Ovary (tissue), 9 donors: ENCODE measurements around the gene UNC45B. TPM values are rescaled to one million over a fixed set of nuclear protein-coding genes. Genes with fewer than 3 reads are reported as not detected.

Experiments used
- DNase-seq, 5 donors: peaks; one replicate each; pipeline ENCODE4 v3.0.0-alpha.2; 2019 to 2020
- H3K27ac ChIP-seq, 2 donors: fragments of 200-600 bp; one replicate each; pipeline versions ENCODE4 v1.5.1 to v1.8.0; 2019 to 2022
- H3K27me3 ChIP-seq: fragments of 200-600 bp; one replicate; pipeline ENCODE4 v1.8.0; 2022
- H3K36me3 ChIP-seq: fragments of 200-600 bp; sonication (generic); one replicate; pipeline ENCODE4 v1.5.1; 2019
- H3K4me1 ChIP-seq: one replicate; pipeline ENCODE4 v1.8.1; 2013; ENCODE audit warnings: mild to moderate bottlenecking, moderate library complexity; ENCODE audit not compliant: insufficient read depth
- H3K4me3 ChIP-seq: fragments of 200-600 bp; sonication (generic); one replicate; pipeline ENCODE4 v1.5.1; 2017
- H3K9me3 ChIP-seq, 2 donors: fragments of 200-600 bp in 1 of 2; sonication (generic) in 1 of 2; one replicate each; pipeline versions ENCODE4 v1.5.1 to v1.8.1; 2013 to 2019; ENCODE audit warnings: mild to moderate bottlenecking in 1 of 2, moderate library complexity in 1 of 2
- CTCF ChIP-seq, 3 donors: fragments of 450-650 bp in 2 of 3; fragments of 200-600 bp in 1 of 3; IDR thresholded peaks; one replicate each; pipeline versions ENCODE4 v1.5.1 to v1.8.0; 2016 to 2022; ENCODE audit warnings: antibody characterized with exemption in 3 of 3, mild to moderate bottlenecking in 1 of 3
- EP300 ChIP-seq: sonication (generic); formaldehyde crosslinking; IDR thresholded peaks from one replicate; pipeline ENCODE4 v1.6.1; 2017; ENCODE audit warnings: antibody characterized with exemption
- POLR2A ChIP-seq: fragments of 450-650 bp; IDR thresholded peaks from one replicate; pipeline ENCODE4 v1.6.1; 2017; ENCODE audit warnings: antibody characterized with exemption, mild to moderate bottlenecking, moderate library complexity
- WGBS, 3 donors: extraction: QIAGEN DNeasy Blood & Tissue Kit in 1 of 3; methylation state at CpG; one replicate each; pipeline versions ENCODE4 v1.1.5 to v1.1.7; 2013 to 2017; 5-methylcytosine and 5-hydroxymethylcytosine counted together
- intact Hi-C, 4 donors: fragments of 100-400 bp; cut with DNase I; formaldehyde crosslinking; loops; one replicate each; pipeline versions ENCODE4 v1.11.0 to v1.15.1; 2022 to 2023
- polyA plus RNA-seq, 2 donors: library from polyadenylated mRNA; stranded (reverse); fragments of 200-250 nt in 1 of 2; fragments of 350-450 nt in 1 of 2; fragmentation: Illumina TruSeq in 1 of 2; extraction: RNeasy Lipid Tissue Mini Kit (QIAGEN cat#74804) in 1 of 2; gene quantifications; one replicate each; pipeline ENCODE4 v1.2.3, GENCODE V29; 2013 to 2014
- total RNA-seq, 7 donors: library from RNA; depleted of rRNA in 2 of 7; stranded (reverse); fragments of >200 nt in 2 of 7; fragmentation: NEBNext Ultra II Directional in 3 of 7; extraction: Animal tissue kit (Norgen Biotek cat#: 25700) in 3 of 7; gene quantifications; one replicate each; pipeline versions ENCODE4 v1.1.0 to v1.2.4, GENCODE V29; 2016 to 2023
- donor health status: DM: no; HTN: no; CAD: no; lungs with moderate emphysema.
- donor health status: DM: no; HTN: no; CAD: no.
- donor health status: Bipolar disorder and iron deficiency.
- donor health status: DM: yes; HTN: yes; CAD: no.
- donor health status: DM: no; HTN: no; CAD: no.
- donor health status: DM: yes; HTN: yes; CAD: no.

Gene UNC45B
- total and polyA plus RNA-seq, 9 donors: 0.05 to 0.10 (median 0.05) TPM; not detected in 4

GRCh38 chr17:35117984-35118383 lies 29.6 kb upstream of the UNC45B start:
- Histone ChIP-seq H3K27me3 (no peaks in the 10 kb centered on the region), H3K27ac (no peak overlapping the region), H3K4me1 (no peaks in the 10 kb centered on the region), H3K9me3 (no peaks in the 10 kb centered on the region), H3K36me3 (no peaks in the 10 kb centered on the region), H3K4me3 (no peak overlapping the region)
- DNase-seq: no peak
- intact Hi-C loops: loop anchor here in 3 of 4 donors (5.0 to 10.0 kb wide), 3 partner anchors 576 to 863 kb away; partner anchors contain the start of gene CCL2 (in 1 of the 3)
- TF ChIP-seq POLR2A: no peak
- TF ChIP-seq CTCF (IDR thresholded peaks at IDR 0.05): no peak
- TF ChIP-seq EP300: no peak

GRCh38 chr17:35119370-35120165 lies 28.0 kb upstream of the UNC45B start, which contains the start of gene RAD51D:
RAD51D (minus strand) TSS chr17:35119860; CDS start chr17:35119613, 247 bp downstream.
- no peaks in the 10 kb centered on the region for H3K27me3 ChIP-seq
- peak; percentile 73 to 86 (median 78) for DNase-seq
- peak within 1 kb of the TSS; percentile 58 to 60 for H3K27ac ChIP-seq
- no peak for TF ChIP-seq EP300
- TF ChIP-seq POLR2A: peak; percentile 38
- TF ChIP-seq CTCF (IDR thresholded peaks at IDR 0.05): peak; percentile 81 to 96 (median 89)
- H3K4me3 ChIP-seq: peak within 1 kb of the TSS; percentile 95
- H3K4me1 ChIP-seq: no peaks in the 10 kb centered on the region
- H3K36me3 ChIP-seq: no peaks in the 10 kb centered on the region
- 0% methylated on average over 64 to 72 of the region's 72 CpGs for WGBS, 3 donors
- intact Hi-C loops: loop anchor here (2.0 to 10.0 kb wide), 4 partner anchors 577 to 865 kb away; partner anchors contain the start of gene CCL2 (in 1 of the 4)
- no peaks in the 10 kb centered on the region for H3K9me3 ChIP-seq

GRCh38 chr17:35121315-35121714 lies 26.3 kb upstream of the UNC45B start, which contains the start of gene FNDC8:
FNDC8 (plus strand) TSS chr17:35121615; CDS start chr17:35121694, 79 bp downstream.
- H3K36me3 ChIP-seq: no peaks in the 10 kb centered on the region
- TF ChIP-seq EP300: no peak
- TF ChIP-seq POLR2A: no peak
- intact Hi-C loops: loop anchor here in 2 of 4 donors (2.0 to 10.0 kb wide), 2 partner anchors 697 to 701 kb away; no protein-coding TSS in a partner anchor
- no peaks in the 10 kb centered on the region for H3K9me3 ChIP-seq
- DNase-seq: no peak
- no peak within 1 kb of the TSS for H3K4me3 ChIP-seq
- no peak within 1 kb of the TSS for H3K27ac ChIP-seq
- WGBS, 3 donors: 84 to 96% (median 91%) methylated on average over 3 of the region's 3 CpGs
- H3K4me1 ChIP-seq: no peaks in the 10 kb centered on the region
- no peaks in the 10 kb centered on the region for H3K27me3 ChIP-seq

- Histone ChIP-seq H3K27me3 (no peaks in the 10 kb centered on the region), H3K9me3 (no peaks in the 10 kb centered on the region), H3K27ac (no peak overlapping the region), H3K36me3 (no peaks in the 10 kb centered on the region), H3K4me1 (no peaks in the 10 kb centered on the region), H3K4me3 (no peak overlapping the region)
- WGBS, 3 donors: 75 to 79% (median 77%) methylated on average over 11 of the region's 11 CpGs
- peak in 1 of 5 donors; percentile 25 for DNase-seq
- intact Hi-C loops: loop anchor here in 1 of 4 donors (10.0 kb wide), 1 partner anchor 703 kb away; no protein-coding TSS in a partner anchor
- TF ChIP-seq CTCF (IDR thresholded peaks at IDR 0.05) (no peak), POLR2A (no peak), EP300 (no peak)
Observed at GRCh38 chr17:35127751-35128514, 19.7 kb upstream of the UNC45B start.
